ENCODE results near the gene KNTC1.

KNTC1 gene

GRCh38 chr12:122656298-122656697 is 129.2 kb downstream of the KNTC1 start:
- no peak for DNase-seq (ENCODE audit: low read depth)

GRCh38 chr12:122659579-122659978 is 132.5 kb downstream of the KNTC1 start:
- peak; percentile 4 for DNase-seq (ENCODE audit: low read depth)

GRCh38 chr12:122661246-122661645 is 134.2 kb downstream of the KNTC1 start:
- DNase-seq (ENCODE audit: low read depth) = no peak

GRCh38 chr12:122661938-122662337 is 134.9 kb downstream of the KNTC1 start:
- DNase-seq (ENCODE audit: low read depth) = no peak

- DNase-seq (ENCODE audit: low read depth) = no peak
These were observed 138.3 kb downstream of the KNTC1 start for GRCh38 chr12:122665349-122665748.

GRCh38 chr12:122665759-122666158 is 138.7 kb downstream of the KNTC1 start:
- no peak for DNase-seq (ENCODE audit: low read depth)

GRCh38 chr12:122668268-122668667 is 141.2 kb downstream of the KNTC1 start:
- DNase-seq (ENCODE audit: low read depth) = no peak

GRCh38 chr12:122669397-122670070 is 142.5 kb downstream of the KNTC1 start:
- peak; percentile 75 for DNase-seq (ENCODE audit: low read depth)

- no peak for DNase-seq (ENCODE audit: low read depth)
These were observed 145.5 kb downstream of the KNTC1 start for GRCh38 chr12:122672515-122672914.
